HG03045 (cell line): ENCODE results near the gene RRH.
"Not testable (repeated sequence)": the region's sequence is repeated elsewhere in the genome, so short reads cannot be mapped to it uniquely, and the experiment has no call there.

Source experiments
- ATAC-seq: cut with Tn5 transposase; IDR thresholded peaks from one replicate; pipeline ENCODE4 v1.9.1; 2021; ENCODE audit warnings: mild to moderate bottlenecking, moderate library complexity; ENCODE audit not compliant: unreplicated experiment

Gene RRH

GRCh38 chr4:109846395-109847098 is 18.8 kb downstream of the RRH start:
- ATAC-seq = no peak

- no peak for ATAC-seq
Measured at GRCh38 chr4:109847896-109848442, 20.2 kb downstream of the RRH start, which contains the start of gene LRIT3. Gene LRIT3, plus strand, starts transcription at chr4:109848107. Its CDS starts 95 bp downstream, at chr4:109848202.

GRCh38 chr4:109848501-109848900 is 20.7 kb downstream of the RRH start:
- no peak for ATAC-seq

- no peak for ATAC-seq
Measured at GRCh38 chr4:109850601-109851000, 22.8 kb downstream of the RRH start.

GRCh38 chr4:109859426-109860300 is 31.9 kb downstream of the RRH start:
- not testable (repeated sequence) for ATAC-seq

GRCh38 chr4:109861271-109861670 is 33.5 kb downstream of the RRH start:
- no peak for ATAC-seq

- no peak for ATAC-seq
Measured at GRCh38 chr4:109861916-109862511, 34.2 kb downstream of the RRH start.

- ATAC-seq = no peak
Measured at GRCh38 chr4:109864134-109864533, 36.4 kb downstream of the RRH start.

- ATAC-seq = no peak
Measured at GRCh38 chr4:109870061-109870460, 42.3 kb downstream of the RRH start.

GRCh38 chr4:109872065-109872464 is 44.3 kb downstream of the RRH start:
- no peak for ATAC-seq

- ATAC-seq = no peak
Measured at GRCh38 chr4:109872950-109873656, 45.3 kb downstream of the RRH start.

- ATAC-seq = no peak
Measured at GRCh38 chr4:109873791-109874514, 46.2 kb downstream of the RRH start.

GRCh38 chr4:109875106-109875505 is 47.3 kb downstream of the RRH start:
- ATAC-seq = no peak

GRCh38 chr4:109875553-109875952 is 47.8 kb downstream of the RRH start:
- ATAC-seq = not testable (repeated sequence)

GRCh38 chr4:109876634-109877265 is 49.0 kb downstream of the RRH start:
- ATAC-seq = no peak

GRCh38 chr4:109877400-109877799 is 49.6 kb downstream of the RRH start:
- peak; percentile 60 for ATAC-seq

GRCh38 chr4:109878355-109878754 is 50.6 kb downstream of the RRH start:
- ATAC-seq = no peak

GRCh38 chr4:109879081-109879480 is 51.3 kb downstream of the RRH start:
- ATAC-seq = no peak

GRCh38 chr4:109879636-109880314 is 52.0 kb downstream of the RRH start:
- ATAC-seq = no peak
